HEK293 (cell line): ENCODE measurements around the gene TSEN2.

Experiments used
- EGR2 ChIP-seq: fragments of 450-650 bp; formaldehyde crosslinking; IDR thresholded peaks from 2 replicates; pipeline ENCODE4 v1.5.1; 2016; ENCODE audit warnings: low read depth, missing biosample characterization, missing genetic modification characterization
- GFI1B ChIP-seq: fragments of 450-650 bp; formaldehyde crosslinking; IDR thresholded peaks from 2 replicates; pipeline ENCODE4 v1.5.1; 2016; ENCODE audit warnings: missing biosample characterization, missing genetic modification characterization
- KLF16 ChIP-seq: fragments of 450-650 bp; formaldehyde crosslinking; IDR thresholded peaks from 2 replicates; pipeline ENCODE4 v1.5.1; 2017; ENCODE audit warnings: missing biosample characterization, missing genetic modification characterization
- MEIS1 ChIP-seq: sonication (generic); formaldehyde crosslinking; IDR thresholded peaks from 2 replicates; pipeline ENCODE4 v1.8.1; 2022; ENCODE audit warnings: missing genetic modification reagents, mild to moderate bottlenecking, borderline replicate concordance
- PRDM4 ChIP-seq: fragments of 450-650 bp; formaldehyde crosslinking; IDR thresholded peaks from 2 replicates; pipeline ENCODE4 v1.5.1; 2017; ENCODE audit warnings: missing biosample characterization, missing genetic modification characterization
- RBAK ChIP-seq: fragments of 450-650 bp; formaldehyde crosslinking; IDR thresholded peaks from 2 replicates; pipeline ENCODE4 v1.5.1; 2016; ENCODE audit warnings: missing biosample characterization, missing genetic modification characterization
- SETDB1 ChIP-seq: IDR thresholded peaks from one replicate; pipeline ENCODE4 v1.6.1; 2017; ENCODE audit warnings: mild to moderate bottlenecking, low read length, moderate library complexity, mixed read lengths; ENCODE audit not compliant: insufficient read length
- TSHZ1 ChIP-seq: fragments of 450-650 bp; formaldehyde crosslinking; IDR thresholded peaks from 2 replicates; pipeline ENCODE4 v1.5.1; 2016; ENCODE audit warnings: missing biosample characterization, missing genetic modification characterization, borderline replicate concordance
- ZBTB17 ChIP-seq: fragments of 450-650 bp; formaldehyde crosslinking; IDR thresholded peaks from 2 replicates; pipeline ENCODE4 v1.5.1; 2016; ENCODE audit warnings: missing biosample characterization, missing genetic modification characterization
- ZBTB21 ChIP-seq: fragments of 450-650 bp; formaldehyde crosslinking; IDR thresholded peaks from 2 replicates; pipeline ENCODE4 v1.5.1; 2017; ENCODE audit warnings: missing biosample characterization, missing genetic modification characterization
- ZIC2 ChIP-seq: fragments of 450-650 bp; formaldehyde crosslinking; IDR thresholded peaks from 2 replicates; pipeline ENCODE4 v1.5.1; 2016; ENCODE audit warnings: missing biosample characterization, missing genetic modification characterization
- ZNF184 ChIP-seq: fragments of 450-650 bp; IDR thresholded peaks from 2 replicates; pipeline ENCODE4 v1.5.1; 2018; ENCODE audit warnings: missing biosample characterization, mild to moderate bottlenecking, missing genetic modification characterization
- ZNF214 ChIP-seq: fragments of 450-650 bp; formaldehyde crosslinking; IDR thresholded peaks from 2 replicates; pipeline ENCODE4 v1.5.1; 2017; ENCODE audit warnings: missing biosample characterization, mild to moderate bottlenecking, missing genetic modification characterization, borderline replicate concordance
- ZNF239 ChIP-seq: fragments of 450-650 bp; formaldehyde crosslinking; IDR thresholded peaks from 2 replicates; pipeline ENCODE4 v1.5.1; 2016; ENCODE audit warnings: missing biosample characterization, missing genetic modification characterization
- ZNF416 ChIP-seq: fragments of 450-650 bp; formaldehyde crosslinking; IDR thresholded peaks from 2 replicates; pipeline ENCODE4 v1.5.1; 2016; ENCODE audit warnings: missing biosample characterization, missing genetic modification characterization
- ZNF48 ChIP-seq: fragments of 450-650 bp; formaldehyde crosslinking; IDR thresholded peaks from 2 replicates; pipeline ENCODE4 v1.5.1; 2016; ENCODE audit warnings: missing biosample characterization, missing genetic modification characterization
- ZNF600 ChIP-seq: fragments of 450-650 bp; formaldehyde crosslinking; IDR thresholded peaks from 2 replicates; pipeline ENCODE4 v1.5.1; 2016; ENCODE audit warnings: missing biosample characterization, missing genetic modification characterization
- ZNF629 ChIP-seq: fragments of 450-650 bp; formaldehyde crosslinking; IDR thresholded peaks from 2 replicates; pipeline ENCODE4 v1.5.1; 2017; ENCODE audit warnings: missing biosample characterization, missing genetic modification characterization
- ZSCAN16 ChIP-seq: fragments of 450-650 bp; formaldehyde crosslinking; IDR thresholded peaks from 2 replicates; pipeline ENCODE4 v1.5.1; 2016; ENCODE audit warnings: missing biosample characterization, missing genetic modification characterization
- TF ChIP-seq, protein P1 (sequence below): fragments of 450-650 bp; formaldehyde crosslinking; IDR thresholded peaks from 2 replicates; pipeline ENCODE4 v1.5.1; 2016; ENCODE audit warnings: missing biosample characterization, missing genetic modification characterization
- TF ChIP-seq, protein P2 (sequence below): fragments of 450-650 bp; formaldehyde crosslinking; IDR thresholded peaks from 2 replicates; pipeline ENCODE4 v1.5.1; 2017; ENCODE audit warnings: missing biosample characterization, mild to moderate bottlenecking, missing genetic modification characterization, moderate library complexity
- TF ChIP-seq, protein P3 (sequence below): fragments of 450-650 bp; formaldehyde crosslinking; IDR thresholded peaks from 2 replicates; pipeline ENCODE4 v1.5.1; 2016; ENCODE audit warnings: missing biosample characterization, missing genetic modification characterization

The TSEN2 gene

DNA sequence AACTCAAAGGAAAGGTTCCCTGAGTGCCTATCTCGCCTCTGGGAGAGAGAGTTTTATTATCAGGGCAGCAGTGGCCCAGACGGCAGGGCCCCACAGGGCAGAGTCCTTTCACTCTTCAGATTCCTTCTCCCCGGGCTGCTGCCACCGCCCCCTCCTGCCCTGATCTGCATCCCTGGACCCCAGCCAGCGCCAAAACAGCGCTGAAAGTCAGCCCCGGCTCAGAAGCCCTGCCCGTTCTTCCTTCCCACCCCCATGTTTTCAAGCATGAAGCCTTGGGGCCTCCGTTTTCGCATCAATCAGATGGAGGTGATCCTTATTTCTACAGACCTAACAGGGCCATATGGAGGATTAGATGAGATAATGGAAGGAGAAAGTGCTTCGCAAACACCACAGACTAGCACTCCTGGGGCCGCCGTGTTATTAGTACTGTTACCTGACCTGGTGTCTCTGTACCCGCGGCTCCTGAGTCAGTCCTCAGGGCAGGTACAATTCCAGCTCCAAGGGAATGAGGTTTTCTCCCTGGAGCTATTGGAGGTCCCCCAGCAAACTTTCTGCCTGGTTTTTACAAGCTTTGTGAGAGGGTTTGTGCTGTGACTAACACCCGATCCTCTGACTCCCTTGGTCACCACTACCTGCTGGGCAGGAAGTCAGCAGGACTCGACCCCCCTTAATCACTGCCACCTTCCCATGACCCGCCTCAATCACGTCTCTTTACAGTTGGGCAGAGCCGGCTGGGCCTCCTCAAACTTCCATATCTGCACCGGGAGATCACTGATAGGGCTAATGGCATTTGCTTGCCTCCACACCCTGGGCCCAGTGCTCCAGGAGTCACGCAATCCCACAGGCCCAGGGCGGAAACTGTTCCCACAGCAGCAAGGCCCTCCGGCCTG lies 39.5 kb upstream of the TSEN2 start (continued):
- TF ChIP-seq, protein P1, sequence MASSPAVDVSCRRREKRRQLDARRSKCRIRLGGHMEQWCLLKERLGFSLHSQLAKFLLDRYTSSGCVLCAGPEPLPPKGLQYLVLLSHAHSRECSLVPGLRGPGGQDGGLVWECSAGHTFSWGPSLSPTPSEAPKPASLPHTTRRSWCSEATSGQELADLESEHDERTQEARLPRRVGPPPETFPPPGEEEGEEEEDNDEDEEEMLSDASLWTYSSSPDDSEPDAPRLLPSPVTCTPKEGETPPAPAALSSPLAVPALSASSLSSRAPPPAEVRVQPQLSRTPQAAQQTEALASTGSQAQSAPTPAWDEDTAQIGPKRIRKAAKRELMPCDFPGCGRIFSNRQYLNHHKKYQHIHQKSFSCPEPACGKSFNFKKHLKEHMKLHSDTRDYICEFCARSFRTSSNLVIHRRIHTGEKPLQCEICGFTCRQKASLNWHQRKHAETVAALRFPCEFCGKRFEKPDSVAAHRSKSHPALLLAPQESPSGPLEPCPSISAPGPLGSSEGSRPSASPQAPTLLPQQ = peak; percentile 89
- TF ChIP-seq, protein P2, sequence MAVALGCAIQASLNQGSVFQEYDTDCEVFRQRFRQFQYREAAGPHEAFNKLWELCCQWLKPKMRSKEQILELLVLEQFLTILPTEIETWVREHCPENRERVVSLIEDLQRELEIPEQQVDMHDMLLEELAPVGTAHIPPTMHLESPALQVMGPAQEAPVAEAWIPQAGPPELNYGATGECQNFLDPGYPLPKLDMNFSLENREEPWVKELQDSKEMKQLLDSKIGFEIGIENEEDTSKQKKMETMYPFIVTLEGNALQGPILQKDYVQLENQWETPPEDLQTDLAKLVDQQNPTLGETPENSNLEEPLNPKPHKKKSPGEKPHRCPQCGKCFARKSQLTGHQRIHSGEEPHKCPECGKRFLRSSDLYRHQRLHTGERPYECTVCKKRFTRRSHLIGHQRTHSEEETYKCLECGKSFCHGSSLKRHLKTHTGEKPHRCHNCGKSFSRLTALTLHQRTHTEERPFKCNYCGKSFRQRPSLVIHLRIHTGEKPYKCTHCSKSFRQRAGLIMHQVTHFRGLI = peak; percentile 84
- no peak for TF ChIP-seq ZNF416 (tag by site-specific recombination)
- no peak for TF ChIP-seq KLF16 (tag by site-specific recombination)
- peak; percentile 60; the same call in 1 of the 2 replicates for TF ChIP-seq GFI1B
- no peak for TF ChIP-seq ZNF48 (tag by site-specific recombination)
- TF ChIP-seq ZNF629 (tag by site-specific recombination) = no peak
- TF ChIP-seq ZBTB17 = peak; percentile 68
- no peak for TF ChIP-seq ZNF239 (tag by site-specific recombination)
- no peak for TF ChIP-seq SETDB1
- no peak for TF ChIP-seq RBAK (tag by site-specific recombination)
- peak; percentile 66 for TF ChIP-seq ZNF600
- peak; percentile 94 for TF ChIP-seq ZIC2 (tag by site-specific recombination)
- no peak for TF ChIP-seq TSHZ1 (tag by site-specific recombination)
- no peak for TF ChIP-seq PRDM4
- TF ChIP-seq ZBTB21 (tag by site-specific recombination) = no peak
- TF ChIP-seq ZNF214 (tag by site-specific recombination) = no peak
- peak; percentile 87; the same call in 1 of the 2 replicates for TF ChIP-seq ZSCAN16
- no peak for TF ChIP-seq ZNF184
- 0 out of 2 replicates have a peak, but pooled peaks have one; percentile 29 for TF ChIP-seq EGR2 (tag by site-specific recombination)
- TF ChIP-seq, protein P3, sequence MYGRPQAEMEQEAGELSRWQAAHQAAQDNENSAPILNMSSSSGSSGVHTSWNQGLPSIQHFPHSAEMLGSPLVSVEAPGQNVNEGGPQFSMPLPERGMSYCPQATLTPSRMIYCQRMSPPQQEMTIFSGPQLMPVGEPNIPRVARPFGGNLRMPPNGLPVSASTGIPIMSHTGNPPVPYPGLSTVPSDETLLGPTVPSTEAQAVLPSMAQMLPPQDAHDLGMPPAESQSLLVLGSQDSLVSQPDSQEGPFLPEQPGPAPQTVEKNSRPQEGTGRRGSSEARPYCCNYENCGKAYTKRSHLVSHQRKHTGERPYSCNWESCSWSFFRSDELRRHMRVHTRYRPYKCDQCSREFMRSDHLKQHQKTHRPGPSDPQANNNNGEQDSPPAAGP (tag by site-specific recombination) = peak; percentile 23; the same call in 1 of the 2 replicates
- no peak for TF ChIP-seq MEIS1
- TF ChIP-seq, all 188 proteins: peak for 24
